Effector CD8-positive, alpha-beta T cell (primary cell): ENCODE measurements around the gene HPSE2.
"Not testable (repeated sequence)": the region's sequence is repeated elsewhere in the genome, so short reads cannot be mapped to it uniquely, and the experiment has no call there.

Experiments
- DNase-seq: peaks from one replicate; lab custom pipeline; 2025; lab: John Stamatoyannopoulos, UW

The HPSE2 gene

GRCh38 chr10:98919899-98920298, 315.8 kb downstream of the HPSE2 start:
- DNase-seq: no peak

DNA sequence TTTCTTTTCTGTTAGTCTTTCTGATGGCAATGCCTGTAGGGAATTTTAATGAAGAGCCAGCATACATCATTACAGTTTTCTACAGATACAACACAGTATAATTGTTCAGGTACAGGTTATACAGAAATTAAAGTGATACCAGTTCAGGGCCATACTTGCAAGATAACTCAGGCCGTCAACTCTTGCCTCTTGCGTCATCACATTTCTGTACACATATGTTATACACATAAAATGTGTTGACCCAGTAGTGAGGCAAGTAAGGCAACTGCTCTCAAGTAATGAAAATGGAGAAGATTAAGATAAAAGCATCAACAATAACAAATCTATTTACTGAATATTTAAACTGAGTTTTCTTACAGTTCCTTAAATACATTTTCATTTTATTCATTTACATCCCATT, 317.8 kb downstream of the HPSE2 start:
- DNase-seq: no peak

DNA sequence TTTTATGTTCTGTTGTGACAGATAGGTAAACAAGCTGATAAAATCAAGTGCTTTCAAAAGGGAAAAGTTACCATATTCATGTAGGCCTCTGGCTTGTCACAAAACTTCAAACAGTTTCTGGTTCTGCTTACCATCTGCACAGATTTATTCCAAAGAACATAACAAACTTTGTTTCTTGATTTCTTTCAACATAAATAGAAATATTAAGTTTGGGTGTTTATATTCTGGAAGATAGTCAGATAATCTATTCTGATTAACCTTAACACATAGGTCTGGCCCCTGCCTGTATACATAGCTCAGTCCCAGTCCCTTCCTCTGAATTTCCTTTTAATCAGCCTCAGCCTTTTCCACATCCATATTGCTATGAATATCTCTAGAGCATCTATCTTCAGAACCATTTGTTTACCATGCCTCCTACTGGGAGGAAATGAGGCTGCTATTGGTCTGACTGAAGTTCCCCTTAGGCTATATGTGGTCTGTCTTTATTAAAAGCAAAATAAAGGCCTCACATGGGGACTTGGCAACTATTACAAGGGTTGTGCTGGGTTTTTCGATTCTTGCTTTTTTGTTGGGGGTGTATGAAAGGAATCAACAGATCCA, 319.0 kb downstream of the HPSE2 start:
- DNase-seq: no peak

GRCh38 chr10:98915911-98916310, 319.7 kb downstream of the HPSE2 start:
- no peak for DNase-seq

DNA sequence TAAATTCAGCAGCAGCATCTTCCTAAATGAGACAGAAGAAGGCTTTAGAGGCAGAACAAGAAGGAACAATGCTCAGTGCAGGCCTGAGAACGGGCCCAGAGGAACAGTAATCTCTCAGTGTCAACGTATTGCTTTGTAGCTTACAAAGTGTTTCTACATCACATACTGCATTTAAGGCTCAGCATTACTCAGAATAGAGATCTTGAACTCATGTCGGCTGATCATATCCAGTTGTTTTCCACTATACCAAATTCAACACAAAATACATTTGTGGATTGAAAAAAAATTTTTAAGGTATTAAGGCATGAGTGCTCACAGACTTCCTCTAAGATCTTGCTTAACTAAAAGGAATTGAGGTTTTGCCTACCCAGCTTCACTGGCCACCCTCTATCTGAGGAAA, 325.1 kb downstream of the HPSE2 start:
- DNase-seq: no peak

DNA sequence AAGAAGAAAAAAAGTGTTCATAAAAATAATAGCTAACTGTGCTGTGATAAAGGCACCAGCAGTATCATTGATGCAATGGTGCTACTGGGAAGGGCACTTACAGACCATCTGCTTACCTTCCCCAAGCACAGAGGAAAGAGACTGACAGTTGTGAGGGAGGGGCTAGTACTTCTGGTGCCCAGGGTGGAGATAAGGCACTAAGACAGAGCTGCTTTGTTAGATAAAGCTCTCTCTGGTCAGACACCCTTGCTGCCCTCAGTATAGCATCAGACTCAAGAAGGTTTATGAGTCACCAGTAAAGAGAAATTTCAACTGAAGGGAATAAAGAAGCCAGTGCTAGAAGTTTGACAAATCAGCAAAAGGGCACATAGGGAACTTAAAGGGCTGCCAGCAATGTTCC, 325.6 kb downstream of the HPSE2 start:
- DNase-seq: no peak

- DNase-seq: no peak
These were observed 326.8 kb downstream of the HPSE2 start for GRCh38 chr10:98908868-98909267.

DNA sequence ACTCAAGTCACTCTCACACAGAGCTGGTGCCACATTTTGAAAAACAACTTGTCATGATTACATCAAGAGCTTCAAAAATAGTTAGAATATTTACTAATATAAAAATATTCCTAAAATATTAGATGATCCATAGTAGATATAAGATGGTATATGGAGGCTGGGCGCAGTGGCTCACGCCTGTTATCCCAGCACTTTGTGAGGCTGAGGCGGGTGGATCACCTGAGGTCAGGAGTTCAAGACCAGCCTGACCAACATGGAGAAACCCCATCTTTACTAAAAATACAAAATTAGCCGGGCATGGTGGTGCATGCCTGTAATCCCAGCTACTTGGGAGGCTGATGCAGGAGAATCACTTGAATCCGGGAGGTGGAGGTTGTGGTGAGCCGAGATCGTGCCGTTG, 327.4 kb downstream of the HPSE2 start:
- not testable (repeated sequence) for DNase-seq

DNA sequence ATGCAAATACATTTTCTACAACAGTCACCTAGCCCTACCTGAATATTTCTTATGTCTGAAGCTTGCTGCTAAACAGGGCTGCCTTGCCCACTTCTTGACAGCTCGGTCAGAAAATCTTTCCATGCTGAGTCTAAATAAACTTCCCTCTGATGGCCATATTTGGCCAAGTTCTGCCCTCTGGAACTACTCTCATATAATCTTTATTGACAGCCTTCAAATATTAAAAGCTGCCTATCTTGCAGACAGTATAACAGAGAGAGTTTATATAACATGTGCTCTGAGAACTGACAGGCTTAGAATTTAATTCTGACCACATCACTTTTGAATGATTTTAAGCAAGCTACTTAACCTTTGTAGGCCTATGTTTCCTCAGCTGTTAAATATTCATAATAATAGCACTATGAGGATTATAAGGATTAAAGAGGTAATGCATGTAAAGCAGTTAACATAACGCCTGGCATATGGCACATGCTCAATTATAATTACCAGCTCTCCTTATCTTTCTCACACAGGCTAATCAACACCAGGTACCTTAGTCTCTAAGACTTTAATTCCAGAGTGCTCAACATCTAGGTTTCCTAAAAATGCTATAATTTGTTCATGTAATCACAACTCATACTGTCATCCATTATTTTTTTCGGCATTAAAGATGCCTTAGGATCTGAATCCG, 334.1 kb downstream of the HPSE2 start:
- no peak for DNase-seq

- DNase-seq: no peak
These were observed 336.6 kb downstream of the HPSE2 start for GRCh38 chr10:98899018-98899417.

DNA sequence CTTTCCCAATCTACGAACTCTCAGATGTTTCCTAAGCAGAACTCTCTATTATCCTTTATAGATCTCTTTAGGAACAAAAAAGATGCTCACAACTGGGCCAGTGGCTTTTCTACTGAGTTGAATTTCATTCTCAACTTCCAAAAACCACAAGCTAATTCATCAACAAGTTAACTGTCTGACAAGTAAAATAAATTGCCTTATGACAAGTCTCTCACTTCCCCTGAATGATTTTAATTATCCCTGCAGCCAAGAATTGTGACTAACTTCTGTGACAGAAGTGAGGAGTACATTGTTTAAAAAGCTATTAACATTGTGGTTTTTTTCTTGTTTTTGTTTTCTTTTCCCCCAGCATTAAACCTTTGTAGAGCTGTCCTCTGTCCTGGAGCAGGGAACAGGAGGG, 343.1 kb downstream of the HPSE2 start:
- no peak for DNase-seq

GRCh38 chr10:98886686-98887085, 349.0 kb downstream of the HPSE2 start:
- DNase-seq: no peak

DNA sequence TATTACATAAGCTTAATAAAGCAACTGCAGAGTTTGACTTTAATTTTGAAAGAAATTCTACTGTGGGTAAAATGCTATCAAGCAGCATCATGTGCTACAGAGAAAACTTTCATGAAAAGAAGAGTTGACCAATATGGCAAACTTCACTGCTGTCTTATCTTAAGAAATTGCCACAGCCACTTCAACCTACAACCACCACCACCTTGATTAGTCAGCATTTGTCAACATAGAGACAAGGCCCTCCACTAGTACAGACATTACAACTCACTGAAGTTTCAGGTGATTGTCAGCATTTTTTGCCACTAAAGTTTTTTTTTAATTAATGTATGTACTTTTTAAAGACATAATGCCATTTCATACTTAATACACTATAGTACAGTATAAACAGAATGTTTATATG, 350.3 kb downstream of the HPSE2 start:
- DNase-seq: no peak

GRCh38 chr10:98881789-98882188, 353.9 kb downstream of the HPSE2 start:
- no peak for DNase-seq

DNA sequence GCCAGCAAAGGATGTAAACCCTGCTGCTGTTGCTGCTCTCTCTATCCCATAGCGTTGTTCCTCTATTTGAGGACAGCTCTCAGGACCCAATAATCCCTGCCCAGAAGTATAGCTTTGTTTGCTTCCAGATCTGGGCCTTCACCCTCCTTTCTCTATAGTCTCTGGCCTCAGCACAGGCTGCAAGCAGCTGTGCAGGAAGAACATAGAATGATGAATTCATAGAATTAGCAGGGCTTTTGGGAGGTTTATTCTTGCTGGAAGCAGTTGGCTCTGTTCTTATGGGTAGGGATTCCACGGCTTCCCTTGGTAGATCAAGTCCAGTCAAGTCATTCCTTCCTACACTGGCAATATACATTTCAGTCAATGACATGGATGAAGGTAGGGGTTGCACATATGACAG, 354.7 kb downstream of the HPSE2 start:
- DNase-seq: no peak

- no peak for DNase-seq
These were observed 356.7 kb downstream of the HPSE2 start for GRCh38 chr10:98878921-98879320.

GRCh38 chr10:98878418-98878817, 357.2 kb downstream of the HPSE2 start:
- no peak for DNase-seq

GRCh38 chr10:98861962-98862361, 373.7 kb downstream of the HPSE2 start:
- no peak for DNase-seq

- no peak for DNase-seq
These were observed 377.1 kb downstream of the HPSE2 start for GRCh38 chr10:98858525-98858924.

DNA sequence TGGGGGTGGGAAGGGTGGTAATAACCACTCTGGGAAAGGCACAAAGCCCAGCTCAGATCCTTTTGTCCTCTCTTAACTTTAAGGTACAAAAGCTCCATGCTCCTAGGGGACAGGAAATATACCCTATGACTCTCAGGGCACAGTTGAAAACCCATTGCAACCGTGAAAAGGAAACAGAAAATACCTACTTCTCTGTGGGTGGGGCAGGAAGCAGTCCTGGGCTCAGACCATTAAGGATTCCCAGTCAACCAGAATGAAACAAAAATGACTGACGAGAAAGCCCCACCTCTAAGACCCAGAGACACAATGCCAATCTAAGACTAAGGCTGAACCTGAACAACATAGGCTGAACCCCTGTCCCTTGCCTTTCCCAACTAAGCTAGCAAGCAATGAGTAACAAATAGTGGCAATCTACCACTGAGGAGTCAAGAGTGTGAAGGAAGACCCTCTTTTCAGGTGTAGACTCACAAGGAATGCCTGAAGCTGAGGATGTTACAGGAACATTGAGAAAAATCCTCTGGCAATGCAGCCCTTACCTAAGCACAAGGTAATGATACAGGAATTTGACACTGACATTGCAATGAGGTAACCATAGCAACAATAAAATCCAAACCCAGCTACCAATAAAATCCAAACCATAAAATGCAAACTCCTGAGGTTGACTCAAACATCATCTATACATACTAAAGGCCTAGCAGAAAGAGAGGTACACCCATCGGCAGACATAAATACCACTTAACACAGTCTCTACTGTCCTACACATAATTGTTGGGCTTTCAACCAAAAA, 380.1 kb downstream of the HPSE2 start:
- no peak for DNase-seq

DNA sequence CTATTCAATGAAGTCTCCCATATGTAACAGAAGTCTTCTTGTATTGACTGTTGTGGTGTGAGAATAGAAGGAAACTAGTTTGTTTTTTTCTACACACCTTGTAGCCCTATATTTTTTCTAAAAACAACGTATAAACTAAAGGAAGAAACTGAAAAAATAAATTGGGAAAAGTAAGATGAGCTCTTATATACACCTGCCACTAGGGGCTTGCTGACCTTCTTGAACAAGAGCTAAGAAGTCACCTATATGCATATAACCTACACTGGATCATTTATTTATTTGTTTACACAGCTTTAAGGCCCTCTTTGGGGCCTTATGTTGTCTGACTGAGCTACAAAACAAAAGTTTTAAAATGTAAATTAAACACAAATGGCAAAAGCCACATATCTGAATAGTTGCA, 383.0 kb downstream of the HPSE2 start:
- DNase-seq: no peak

DNA sequence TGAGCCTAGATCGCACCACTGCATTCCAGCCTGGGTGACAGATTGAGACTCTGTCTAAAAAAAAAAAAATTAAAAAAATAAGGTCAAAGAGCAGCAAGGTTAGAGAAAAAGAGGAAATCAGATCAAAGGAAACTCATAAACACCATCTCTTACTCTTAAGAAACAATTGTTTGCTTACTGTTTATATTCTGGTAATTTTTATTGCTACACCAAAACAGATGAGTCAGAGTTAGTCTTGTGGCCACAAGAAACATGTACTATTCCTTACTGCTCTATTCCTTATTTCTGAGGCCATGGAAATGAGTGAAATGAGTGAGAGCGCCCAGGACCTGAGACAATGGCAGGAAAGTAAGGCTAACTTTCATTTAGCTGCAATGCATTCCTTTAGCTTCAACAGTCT, 387.3 kb downstream of the HPSE2 start:
- no peak for DNase-seq

DNA sequence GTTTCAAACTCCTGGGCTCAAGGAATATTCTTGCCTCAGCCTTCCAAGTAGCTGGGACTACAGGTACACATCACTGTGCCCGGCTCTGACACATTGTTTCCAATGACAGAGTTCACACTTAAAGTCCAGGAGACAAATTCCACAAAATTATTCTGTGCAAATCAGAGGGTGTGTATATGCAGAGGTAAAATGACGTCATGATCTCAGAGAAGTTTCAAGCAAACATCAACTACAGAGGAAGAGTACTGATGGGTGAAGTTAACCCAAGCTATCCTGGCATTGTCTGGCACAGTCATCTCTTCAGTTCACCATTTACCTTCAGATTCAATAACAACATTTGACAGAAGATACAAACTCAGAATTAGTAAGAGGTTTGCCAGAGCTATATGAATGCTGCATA, 388.9 kb downstream of the HPSE2 start:
- no peak for DNase-seq
